Sigmoid colon (tissue), 7 donors: ENCODE measurements around the gene MARK4. TPM values are rescaled to one million over a fixed set of nuclear protein-coding genes. Genes with fewer than 3 reads are reported as not detected.

Source experiments
- DNase-seq: peaks from one replicate; pipeline ENCODE4 v3.0.0-alpha.2; 2019
- H3K27ac ChIP-seq, 4 donors: fragments of 200-600 bp; sonication (generic); one replicate each; pipeline ENCODE4 v1.5.1; 2016 to 2019; ENCODE audit warnings: mild to moderate bottlenecking in 1 of 4
- H3K27me3 ChIP-seq, 3 donors: fragments of 200-600 bp; sonication (generic); one replicate each; pipeline ENCODE4 v1.5.1; 2019; ENCODE audit warnings: mild to moderate bottlenecking in 1 of 3
- H3K36me3 ChIP-seq, 4 donors: fragments of 200-600 bp; sonication (generic); one replicate each; pipeline ENCODE4 v1.5.1; 2016 to 2019
- H3K4me1 ChIP-seq, 4 donors: fragments of 200-600 bp; sonication (generic); one replicate each; pipeline ENCODE4 v1.5.1; 2017 to 2019
- H3K4me3 ChIP-seq, 4 donors: fragments of 200-600 bp; sonication (generic); one replicate each; pipeline ENCODE4 v1.5.1; 2017 to 2019; ENCODE audit warnings: mild to moderate bottlenecking in 2 of 4, moderate library complexity in 1 of 4
- H3K9me3 ChIP-seq, 4 donors: fragments of 200-600 bp in 3 of 4; sonication (generic) in 3 of 4; one replicate each; pipeline versions ENCODE4 v1.5.1 to v1.6.1; 2013 to 2019
- CTCF ChIP-seq, 4 experiments: fragments of 450-650 bp in 3 of 4; fragments of 200-600 bp in 1 of 4; IDR thresholded peaks; one replicate each; pipeline ENCODE4 v1.5.1; 2016 to 2019; ENCODE audit warnings: antibody characterized with exemption in 4 of 4, mild to moderate bottlenecking in 3 of 4, moderate library complexity in 2 of 4
- EP300 ChIP-seq, 4 donors: sonication (generic); formaldehyde crosslinking; IDR thresholded peaks; one replicate each; pipeline ENCODE4 v1.6.1; 2017; ENCODE audit warnings: antibody characterized with exemption in 4 of 4
- POLR2A ChIP-seq, 2 donors: fragments of 450-650 bp; IDR thresholded peaks; one replicate each; pipeline ENCODE4 v1.6.1; 2016; ENCODE audit warnings: antibody characterized with exemption in 2 of 2, mild to moderate bottlenecking in 2 of 2, moderate library complexity in 2 of 2
- POLR2AphosphoS5 ChIP-seq, 4 donors: sonication (generic); formaldehyde crosslinking; IDR thresholded peaks; one replicate each; pipeline ENCODE4 v1.6.1; 2017; ENCODE audit warnings: antibody characterized with exemption in 4 of 4
- WGBS, 2 donors: extraction: QIAGEN DNeasy Blood & Tissue Kit; methylation state at CpG; one replicate each; pipeline ENCODE4 v1.1.7; 2013; 5-methylcytosine and 5-hydroxymethylcytosine counted together
- intact Hi-C: fragments of 100-400 bp; cut with DNase I; formaldehyde crosslinking; loops from one replicate; pipeline ENCODE4 v1.15.1; 2023
- polyA plus RNA-seq, 3 donors: library from polyadenylated mRNA; stranded (reverse); fragments of 200-250 nt; gene quantifications; one replicate each; pipeline ENCODE4 v1.2.3, GENCODE V29; 2013
- total RNA-seq, 4 donors: library from RNA; depleted of rRNA; stranded (reverse); fragments of >200 nt; gene quantifications; one replicate each; pipeline ENCODE4 v1.1.0, GENCODE V29; 2016
- donor health status: healthy with polysubstance abuse.
- donor health status: Bipolar disorder and iron deficiency.
- donor health status: healthy.

MARK4 gene
- total and polyA plus RNA-seq, 7 donors, result 6.2 to 39.9 (median 12.7) TPM

- H3K4me1 ChIP-seq, result no peaks in the 10 kb centered on the region
- no peaks in the 10 kb centered on the region for H3K9me3 ChIP-seq
- DNase-seq, result no peak
- H3K36me3 ChIP-seq, result peaks cover 0 to 44% (median 5%) of the 10 kb centered on the region in 4 donors
- 94 to 95% methylated on average over 20 of the region's 20 CpGs for WGBS, 2 donors
- H3K4me3 ChIP-seq, result no peak overlapping the region
- TF ChIP-seq CTCF (IDR thresholded peaks at IDR 0.05) (no peak), POLR2AphosphoS5 (IDR thresholded peaks at IDR 0.05) (no peak), EP300 (IDR thresholded peaks at IDR 0.05) (no peak), POLR2A (IDR thresholded peaks at IDR 0.05) (no peak)
- intact Hi-C loops, result no loop called here
- H3K27ac ChIP-seq, result no peak overlapping the region
- peaks cover 0 to 4% (median 0%) of the 10 kb centered on the region in 3 donors for H3K27me3 ChIP-seq
These were observed 102.1 kb downstream of the MARK4 start for GRCh38 chr19:45352914-45353796.

- intact Hi-C loops, result no loop called here
- no peaks in the 10 kb centered on the region for H3K9me3 ChIP-seq
- H3K4me3 ChIP-seq, result no peak overlapping the region
- H3K4me1 ChIP-seq, result no peaks in the 10 kb centered on the region
- no peak for DNase-seq
- no peak overlapping the region for H3K27ac ChIP-seq
- TF ChIP-seq CTCF (IDR thresholded peaks at IDR 0.05) (no peak), EP300 (IDR thresholded peaks at IDR 0.05) (no peak), POLR2AphosphoS5 (IDR thresholded peaks at IDR 0.05) (no peak), POLR2A (IDR thresholded peaks at IDR 0.05) (no peak)
- 94% methylated on average over 11 of the region's 11 CpGs for WGBS, 2 donors
- H3K36me3 ChIP-seq, result peaks cover 0 to 45% (median 5%) of the 10 kb centered on the region in 4 donors
- H3K27me3 ChIP-seq, result no peaks in the 10 kb centered on the region
These were observed 103.3 kb downstream of the MARK4 start for GRCh38 chr19:45354241-45354842.

Other genes with a start within 250 kb of the MARK4 start
- 10 to 100 TPM in 1 of 4 donors, 1 to 10 TPM in 3; 3.2 to 16.7 (median 4.1) TPM for gene RELB, start 249.8 kb upstream of the MARK4 start, total RNA-seq
- gene RELB, start 249.8 kb upstream of the MARK4 start, polyA plus RNA-seq, result 10 to 100 TPM; 21.0 to 50.2 (median 30.0) TPM
- 100 to 1,000 TPM in 1 of 4 donors, 10 to 100 TPM in 3; 61.9 to 157 (median 73.7) TPM for gene CLASRP, start 212.2 kb upstream of the MARK4 start, total RNA-seq
- 10 to 100 TPM; 19.0 to 70.8 (median 19.2) TPM for gene CLASRP, start 212.2 kb upstream of the MARK4 start, polyA plus RNA-seq
- 1 to 10 TPM in 1 of 4 donors, under 1 TPM in 1, not detected in 2; 0.41 to 1.2 TPM for gene ZNF296, start 174.8 kb upstream of the MARK4 start, total RNA-seq
- 1 to 10 TPM; 2.8 to 5.4 (median 3.0) TPM for gene ZNF296, start 174.8 kb upstream of the MARK4 start, polyA plus RNA-seq
- gene GEMIN7, start 172.0 kb upstream of the MARK4 start, total RNA-seq, result 10 to 100 TPM; 10.3 to 18.2 (median 16.2) TPM
- 10 to 100 TPM; 27.0 to 31.2 (median 30.6) TPM for gene GEMIN7, start 172.0 kb upstream of the MARK4 start, polyA plus RNA-seq
- gene PPP1R37, start 158.1 kb upstream of the MARK4 start, total RNA-seq, result 10 to 100 TPM; 17.8 to 23.2 (median 19.9) TPM
- 10 to 100 TPM; 21.6 to 32.5 (median 22.4) TPM for gene PPP1R37, start 158.1 kb upstream of the MARK4 start, polyA plus RNA-seq
- gene NKPD1, start 90.3 kb upstream of the MARK4 start, total RNA-seq, result under 1 TPM in 1 of 4 donors, not detected in 3; 0.83 TPM
- under 1 TPM in 1 of 3 donors, not detected in 2; 0.12 TPM for gene NKPD1, start 90.3 kb upstream of the MARK4 start, polyA plus RNA-seq
- gene TRAPPC6A, start 73.0 kb upstream of the MARK4 start, total RNA-seq, result 10 to 100 TPM; 15.1 to 36.4 (median 27.2) TPM
- gene TRAPPC6A, start 73.0 kb upstream of the MARK4 start, polyA plus RNA-seq, result 10 to 100 TPM; 50.3 to 67.5 (median 66.1) TPM
- gene BLOC1S3, start 72.5 kb upstream of the MARK4 start, total RNA-seq, result 10 to 100 TPM in 1 of 4 donors, 1 to 10 TPM in 3; 6.1 to 10.9 (median 7.8) TPM
- gene BLOC1S3, start 72.5 kb upstream of the MARK4 start, polyA plus RNA-seq, result 1 to 10 TPM; 2.8 to 7.0 (median 3.0) TPM
- under 1 TPM in 2 of 4 donors, not detected in 2; 0.14 to 0.33 TPM for gene EXOC3L2, start 5.9 kb upstream of the MARK4 start, total RNA-seq
- gene EXOC3L2, start 5.9 kb upstream of the MARK4 start, polyA plus RNA-seq, result 1 to 10 TPM in 1 of 3 donors, under 1 TPM in 1, not detected in 1; 0.69 to 1.7 TPM
- 1 to 10 TPM in 1 of 4 donors, under 1 TPM in 3; 0.66 to 1.1 (median 0.77) TPM for gene CKM, start 71.6 kb downstream of the MARK4 start, total RNA-seq
- 10 to 100 TPM in 1 of 3 donors, 1 to 10 TPM in 1, under 1 TPM in 1; 0.48 to 14.4 (median 5.8) TPM for gene CKM, start 71.6 kb downstream of the MARK4 start, polyA plus RNA-seq
- gene KLC3, start 89.5 kb downstream of the MARK4 start, total RNA-seq, result not detected
- under 1 TPM in 1 of 3 donors, not detected in 2; 0.09 TPM for gene KLC3, start 89.5 kb downstream of the MARK4 start, polyA plus RNA-seq
- gene ERCC2, start 119.3 kb downstream of the MARK4 start, total RNA-seq, result 10 to 100 TPM in 1 of 4 donors, 1 to 10 TPM in 3; 4.6 to 12.8 (median 9.8) TPM
- 10 to 100 TPM in 1 of 3 donors, 1 to 10 TPM in 2; 4.2 to 12.9 (median 9.0) TPM for gene ERCC2, start 119.3 kb downstream of the MARK4 start, polyA plus RNA-seq
- 1 to 10 TPM; 5.8 to 9.4 (median 7.7) TPM for gene PPP1R13L, start 153.8 kb downstream of the MARK4 start, total RNA-seq
- 10 to 100 TPM; 15.6 to 34.0 (median 18.0) TPM for gene PPP1R13L, start 153.8 kb downstream of the MARK4 start, polyA plus RNA-seq
- 1 to 10 TPM; 1.6 to 4.2 (median 3.8) TPM for gene POLR1G, start 155.4 kb downstream of the MARK4 start, total RNA-seq
- 1 to 10 TPM; 1.2 to 5.6 (median 2.3) TPM for gene POLR1G, start 155.4 kb downstream of the MARK4 start, polyA plus RNA-seq
- 10 to 100 TPM; 41.8 to 67.0 (median 64.4) TPM for gene ERCC1, start 172.6 kb downstream of the MARK4 start, total RNA-seq
- gene ERCC1, start 172.6 kb downstream of the MARK4 start, polyA plus RNA-seq, result 10 to 100 TPM; 27.3 to 31.8 (median 30.1) TPM
- gene FOSB, start 216.7 kb downstream of the MARK4 start, total RNA-seq, result 10 to 100 TPM in 3 of 4 donors, 1 to 10 TPM in 1; 1.1 to 28.1 (median 23.1) TPM
- gene FOSB, start 216.7 kb downstream of the MARK4 start, polyA plus RNA-seq, result 10 to 100 TPM in 1 of 3 donors, 1 to 10 TPM in 2; 3.7 to 11.0 (median 5.4) TPM
- 10 to 100 TPM; 15.0 to 23.5 (median 19.2) TPM for gene RTN2, start 245.8 kb downstream of the MARK4 start, total RNA-seq
- gene RTN2, start 245.8 kb downstream of the MARK4 start, polyA plus RNA-seq, result 10 to 100 TPM in 2 of 3 donors, 1 to 10 TPM in 1; 9.5 to 15.0 (median 12.0) TPM
- gene PPM1N, start 247.2 kb downstream of the MARK4 start, total RNA-seq, result 1 to 10 TPM; 1.2 to 2.5 (median 2.2) TPM
- gene PPM1N, start 247.2 kb downstream of the MARK4 start, polyA plus RNA-seq, result 1 to 10 TPM; 3.0 to 4.2 (median 3.5) TPM